ENCODE results near the gene RING1. TPM values are rescaled to one million over a fixed set of nuclear protein-coding genes. Genes with fewer than 3 reads are reported as not detected.

RING1 gene
- total RNA-seq, 1 experiment from 2014 or later = 45.9 TPM

- ChIA-PET POLR2A (no interaction called here), CTCF (interaction anchor here (1.1 kb wide), 1 partner anchor 210 kb away, joined by 3 read pairs; no protein-coding TSS in a partner anchor), RAD21 (ENCODE audit: low non-redundant PET in 1 of 2, low total read pairs in 2 of 2, uncharacterized antibody in 2 of 2, unreplicated experiment in 2 of 2) (no interaction called here)
- Histone ChIP-seq H3K27me3 (ENCODE audit: insufficient read depth, low read length) (no peaks in the 10 kb centered on the region), H2AFZ (ENCODE audit: low read depth, low read length, poor library complexity, severe bottlenecking) (no peak overlapping the region), H3K4me2 (ENCODE audit: low read length) (no peak overlapping the region), H3K9ac (ENCODE audit: low read length) (no peak overlapping the region), H3K36me3 (ENCODE audit: control insufficient read depth in 1 of 2, insufficient read depth in 2 of 2, low read length in 2 of 2) (peaks cover 20 to 28% of the 10 kb centered on the region in 2 experiments; a peak in 3 of 4 replicates), H4K20me1 (ENCODE audit: insufficient read depth) (no peaks in the 10 kb centered on the region), H3K4me1 (ENCODE audit: control insufficient read depth in 1 of 2, insufficient read depth in 2 of 2, low read length in 2 of 2) (peaks cover 15 to 24% of the 10 kb centered on the region in 2 experiments; a peak in 3 of 4 replicates), H3K4me3 (replicated peaks in 1 of 2; ENCODE audit: low read depth in 1 of 2, low read length in 2 of 2) (no peak overlapping the region), H3K9me2 (ENCODE audit: insufficient read depth) (no peaks in the 10 kb centered on the region), H3K79me2 (ENCODE audit: insufficient read depth, low read length) (peaks cover 29% of the 10 kb centered on the region), H3K9me3 (ENCODE audit: control insufficient read depth in 1 of 2, insufficient read depth in 1 of 2, low read depth in 1 of 2, low read length in 2 of 2) (no peaks in the 10 kb centered on the region), H3K27ac (ENCODE audit: low read depth, low read length) (no peak overlapping the region)
- intact Hi-C loops (cut with micrococcal nuclease) = no loop called here
- no TSS peak for BruUV-seq (replicated peaks)
- TF ChIP-seq FOSL1 (IDR thresholded peaks at IDR 0.05; ENCODE audit: low read depth) (no peak), EGR1 (IDR thresholded peaks at IDR 0.05; ENCODE audit: low read depth) (no peak), ELF1 (IDR thresholded peaks at IDR 0.05; ENCODE audit: borderline replicate concordance, low read depth) (no peak), REST (IDR thresholded peaks at IDR 0.05; ENCODE audit: low read depth) (no peak), SIN3A (IDR thresholded peaks at IDR 0.05; ENCODE audit: low read depth) (no peak), TCF7L2 (IDR thresholded peaks at IDR 0.05; ENCODE audit: borderline replicate concordance, extremely low read depth, insufficient read depth, insufficient read length) (no peak), ATF3 (IDR thresholded peaks at IDR 0.05) (no peak)
- ATAC-seq (no peak), DNase-seq (ENCODE audit: low read depth, low spot score) (no peak)
Observed at GRCh38 chr6:33194431-33194979, 13.8 kb upstream of the RING1 start.

Measured in HCT116 (cell line).